ENCODE results near the gene CDK12.
"Not testable (repeated sequence)": the region's sequence is repeated elsewhere in the genome, so short reads cannot be mapped to it uniquely, and the experiment has no call there.

The CDK12 gene

GRCh38 chr17:39450847-39451581, 10.3 kb upstream of the CDK12 start, which contains the start of gene MED1:
TSS of gene MED1 (minus strand) at chr17:39451263. CDS start at chr17:39451062, 201 bp downstream.
- TF ChIP-seq ZNF274 (IDR thresholded peaks at IDR 0.05; ENCODE audit: low read depth, low read length) (no peak), YY1 (IDR thresholded peaks at IDR 0.05; ENCODE audit: insufficient read depth, insufficient read length) (peak; percentile 88)
- peak; percentile 95 for DNase-seq (ENCODE audit: low read depth, low spot score)
- peaks cover 33% of the 10 kb centered on the region for H3K36me3 ChIP-seq (ENCODE audit: insufficient read depth, insufficient read length, low read length)
- no peaks in the 10 kb centered on the region for H3K4me1 ChIP-seq (ENCODE audit: insufficient read depth, insufficient read length)
- no peaks in the 10 kb centered on the region for H3K27me3 ChIP-seq (ENCODE audit: insufficient read depth, insufficient read length)
- peak within 1 kb of the TSS; percentile 100 for H3K9ac ChIP-seq (ENCODE audit: insufficient read length, low read depth)
- peak within 1 kb of the TSS; percentile 97 for H3K4me3 ChIP-seq (ENCODE audit: insufficient read length, low read depth)
- H3K9me3 ChIP-seq (ENCODE audit: insufficient read depth, low read length), result no peaks in the 10 kb centered on the region

- Histone ChIP-seq H3K4me3 (ENCODE audit: insufficient read length, low read depth) (no peak overlapping the region), H3K4me1 (ENCODE audit: insufficient read depth, insufficient read length) (no peaks in the 10 kb centered on the region), H3K9me3 (ENCODE audit: insufficient read depth, low read length) (no peaks in the 10 kb centered on the region), H3K9ac (ENCODE audit: insufficient read length, low read depth) (no peak overlapping the region), H3K36me3 (ENCODE audit: insufficient read depth, insufficient read length, low read length) (no peaks in the 10 kb centered on the region), H3K27me3 (ENCODE audit: insufficient read depth, insufficient read length) (no peaks in the 10 kb centered on the region)
- no peak for DNase-seq (ENCODE audit: low read depth, low spot score)
- TF ChIP-seq YY1 (IDR thresholded peaks at IDR 0.05; ENCODE audit: insufficient read depth, insufficient read length), result no peak
- no peak for TF ChIP-seq SUZ12 (IDR thresholded peaks at IDR 0.05; ENCODE audit: extremely low read depth, insufficient read depth, insufficient read length)
- TF ChIP-seq ZNF274 (IDR thresholded peaks at IDR 0.05; ENCODE audit: low read depth, low read length), result no peak
Measured at GRCh38 chr17:39455919-39456318, 5.4 kb upstream of the CDK12 start.

- peaks cover 22% of the 10 kb centered on the region for H3K36me3 ChIP-seq (ENCODE audit: insufficient read depth, insufficient read length, low read length)
- H3K9ac ChIP-seq (ENCODE audit: insufficient read length, low read depth), result peak overlapping the region; percentile 100
- H3K27me3 ChIP-seq (ENCODE audit: insufficient read depth, insufficient read length), result no peaks in the 10 kb centered on the region
- no peak for TF ChIP-seq SUZ12 (IDR thresholded peaks at IDR 0.05; ENCODE audit: extremely low read depth, insufficient read depth, insufficient read length)
- no peak for TF ChIP-seq YY1 (IDR thresholded peaks at IDR 0.05; ENCODE audit: insufficient read depth, insufficient read length)
- TF ChIP-seq ZNF274 (IDR thresholded peaks at IDR 0.05; ENCODE audit: low read depth, low read length), result no peak
- H3K4me1 ChIP-seq (ENCODE audit: insufficient read depth, insufficient read length), result no peaks in the 10 kb centered on the region
- H3K4me3 ChIP-seq (ENCODE audit: insufficient read length, low read depth), result peak overlapping the region; percentile 100
- H3K9me3 ChIP-seq (ENCODE audit: insufficient read depth, low read length), result no peaks in the 10 kb centered on the region
- no peak for DNase-seq (ENCODE audit: low read depth, low spot score)
Measured at GRCh38 chr17:39461926-39462569, 762 bp downstream of the CDK12 start.

- no peak for DNase-seq (ENCODE audit: low read depth, low spot score)
- TF ChIP-seq ZNF274 (IDR thresholded peaks at IDR 0.05; ENCODE audit: low read depth, low read length) (no peak), SUZ12 (IDR thresholded peaks at IDR 0.05; ENCODE audit: extremely low read depth, insufficient read depth, insufficient read length) (no peak), YY1 (IDR thresholded peaks at IDR 0.05; ENCODE audit: insufficient read depth, insufficient read length) (no peak)
Measured at GRCh38 chr17:39462631-39463375, 1.5 kb downstream of the CDK12 start.

GRCh38 chr17:39464639-39465181, 3.4 kb downstream of the CDK12 start:
- H3K9ac ChIP-seq (ENCODE audit: insufficient read length, low read depth), result peak overlapping the region; percentile 4
- DNase-seq (ENCODE audit: low read depth, low spot score); H3K27me3 ChIP-seq (ENCODE audit: insufficient read depth, insufficient read length); H3K4me1 ChIP-seq (ENCODE audit: insufficient read depth, insufficient read length); H3K4me3 ChIP-seq (ENCODE audit: insufficient read length, low read depth); H3K9me3 ChIP-seq (ENCODE audit: insufficient read depth, low read length): not testable (repeated sequence)
- peaks cover 28% of the 10 kb centered on the region for H3K36me3 ChIP-seq (ENCODE audit: insufficient read depth, insufficient read length, low read length)

More at GRCh38 chr17:39462631-39463375, 1.5 kb downstream of the CDK12 start:
- Histone ChIP-seq H3K9ac (ENCODE audit: insufficient read length, low read depth) (peak overlapping the region; percentile 90), H3K4me3 (ENCODE audit: insufficient read length, low read depth) (peak overlapping the region; percentile 100), H3K36me3 (ENCODE audit: insufficient read depth, insufficient read length, low read length) (peaks cover 28% of the 10 kb centered on the region), H3K27me3 (ENCODE audit: insufficient read depth, insufficient read length) (no peaks in the 10 kb centered on the region), H3K4me1 (ENCODE audit: insufficient read depth, insufficient read length) (no peaks in the 10 kb centered on the region), H3K9me3 (ENCODE audit: insufficient read depth, low read length) (no peaks in the 10 kb centered on the region)

- not testable (repeated sequence) for H3K9ac ChIP-seq (ENCODE audit: insufficient read length, low read depth); H3K27me3 ChIP-seq (ENCODE audit: insufficient read depth, insufficient read length); H3K4me1 ChIP-seq (ENCODE audit: insufficient read depth, insufficient read length); H3K4me3 ChIP-seq (ENCODE audit: insufficient read length, low read depth); DNase-seq (ENCODE audit: low read depth, low spot score); H3K9me3 ChIP-seq (ENCODE audit: insufficient read depth, low read length)
- H3K36me3 ChIP-seq (ENCODE audit: insufficient read depth, insufficient read length, low read length), result peaks cover 55% of the 10 kb centered on the region
Measured at GRCh38 chr17:39468610-39469009, 7.3 kb downstream of the CDK12 start.

GRCh38 chr17:39473310-39473709, 12.0 kb downstream of the CDK12 start:
- Histone ChIP-seq H3K36me3 (ENCODE audit: insufficient read depth, insufficient read length, low read length) (peaks cover 68% of the 10 kb centered on the region), H3K27me3 (ENCODE audit: insufficient read depth, insufficient read length) (no peaks in the 10 kb centered on the region), H3K4me3 (ENCODE audit: insufficient read length, low read depth) (no peak overlapping the region), H3K9me3 (ENCODE audit: insufficient read depth, low read length) (no peaks in the 10 kb centered on the region), H3K4me1 (ENCODE audit: insufficient read depth, insufficient read length) (no peaks in the 10 kb centered on the region), H3K9ac (ENCODE audit: insufficient read length, low read depth) (no peak overlapping the region)
- TF ChIP-seq SUZ12 (IDR thresholded peaks at IDR 0.05; ENCODE audit: extremely low read depth, insufficient read depth, insufficient read length) (no peak), ZNF274 (IDR thresholded peaks at IDR 0.05; ENCODE audit: low read depth, low read length) (no peak), YY1 (IDR thresholded peaks at IDR 0.05; ENCODE audit: insufficient read depth, insufficient read length) (no peak)
- no peak for DNase-seq (ENCODE audit: low read depth, low spot score)

GRCh38 chr17:39479631-39480030, 18.3 kb downstream of the CDK12 start:
- H3K9me3 ChIP-seq (ENCODE audit: insufficient read depth, low read length); DNase-seq (ENCODE audit: low read depth, low spot score); H3K4me3 ChIP-seq (ENCODE audit: insufficient read length, low read depth); H3K4me1 ChIP-seq (ENCODE audit: insufficient read depth, insufficient read length); H3K9ac ChIP-seq (ENCODE audit: insufficient read length, low read depth); H3K27me3 ChIP-seq (ENCODE audit: insufficient read depth, insufficient read length): not testable (repeated sequence)
- peaks cover 57% of the 10 kb centered on the region for H3K36me3 ChIP-seq (ENCODE audit: insufficient read depth, insufficient read length, low read length)

Measured in NT2/D1 (cell line).